Mesenchymal stem cell (in vitro differentiated cells and primary cell): ENCODE measurements around the gene DSCAML1.

Experiments used
- DNase-seq: peaks from one replicate; pipeline ENCODE4 v3.0.0-alpha.2; 2013
- H2AFZ ChIP-seq: one replicate; pipeline ENCODE4 v1.6.1; 2013; ENCODE audit warnings: low read depth, mild to moderate bottlenecking, control low read depth, inconsistent platforms, low read length, moderate library complexity
- H2AK5ac ChIP-seq: 2 replicates; pipeline ENCODE4 v1.6.1; 2013; ENCODE audit warnings: low read length, moderate library complexity, mild to moderate bottlenecking, inconsistent platforms; ENCODE audit not compliant: severe bottlenecking
- H2BK120ac ChIP-seq: one replicate; pipeline ENCODE4 v1.6.1; 2013; ENCODE audit warnings: low read depth, mild to moderate bottlenecking, inconsistent platforms, low read length, moderate library complexity
- H2BK12ac ChIP-seq, 2 experiments: one replicate each; pipeline ENCODE4 v1.6.1; 2013; ENCODE audit warnings: inconsistent platforms in 2 of 2, low read length in 2 of 2, mild to moderate bottlenecking in 2 of 2, moderate library complexity in 2 of 2, control low read depth in 1 of 2
- H2BK15ac ChIP-seq: one replicate; pipeline ENCODE4 v1.6.1; 2013; ENCODE audit warnings: mild to moderate bottlenecking, low read depth, inconsistent platforms; ENCODE audit not compliant: poor library complexity, severe bottlenecking
- H2BK5ac ChIP-seq: 2 replicates; pipeline ENCODE4 v1.6.1; 2013; ENCODE audit warnings: low read depth, mild to moderate bottlenecking, low read length, control low read depth, inconsistent platforms; ENCODE audit not compliant: poor library complexity, severe bottlenecking
- H3K14ac ChIP-seq, 2 experiments: one replicate each; pipeline ENCODE4 v1.6.1; 2013; ENCODE audit warnings: inconsistent platforms in 2 of 2, low read length in 2 of 2, control low read depth in 1 of 2, mild to moderate bottlenecking in 1 of 2, moderate library complexity in 1 of 2
- H3K18ac ChIP-seq, 2 experiments: one replicate each; pipeline ENCODE4 v1.6.1; 2013; ENCODE audit warnings: inconsistent platforms in 2 of 2, low read length in 2 of 2, control low read depth in 1 of 2, low read depth in 1 of 2, mild to moderate bottlenecking in 1 of 2
- H3K23ac ChIP-seq, 2 experiments: one replicate each; pipeline ENCODE4 v1.6.1; 2013; ENCODE audit warnings: inconsistent platforms in 2 of 2, low read length in 2 of 2, mild to moderate bottlenecking in 2 of 2, moderate library complexity in 2 of 2, control low read depth in 1 of 2
- H3K27ac ChIP-seq: 2 replicates; pipeline ENCODE4 v1.5.1; 2013; ENCODE audit warnings: mild to moderate bottlenecking, moderate library complexity, low read length, control low read depth, inconsistent platforms; ENCODE audit not compliant: poor library complexity, severe bottlenecking
- H3K27me3 ChIP-seq, 2 experiments: 2 replicates each; pipeline versions ENCODE4 v1.6.1 to v1.7.0; 2013; ENCODE audit warnings: low read length in 2 of 2, mild to moderate bottlenecking in 2 of 2, moderate library complexity in 2 of 2, control low read depth in 1 of 2, inconsistent platforms in 1 of 2; ENCODE audit not compliant: control insufficient read depth in 1 of 2, insufficient read depth in 1 of 2
- H3K36me3 ChIP-seq, 2 experiments: 2 replicates each; pipeline versions ENCODE4 v1.6.1 to v1.7.0; 2013; ENCODE audit warnings: low read length in 2 of 2, control low read depth in 1 of 2, inconsistent platforms in 1 of 2, low read depth in 1 of 2, mild to moderate bottlenecking in 1 of 2; ENCODE audit not compliant: insufficient read depth in 2 of 2, control insufficient read depth in 1 of 2
- H3K4ac ChIP-seq, 2 experiments: one replicate each; pipeline ENCODE4 v1.6.1; 2013; ENCODE audit warnings: inconsistent platforms in 2 of 2, low read length in 2 of 2, mild to moderate bottlenecking in 2 of 2, moderate library complexity in 2 of 2, control low read depth in 1 of 2, low read depth in 1 of 2
- H3K4me1 ChIP-seq: 2 replicates; pipeline ENCODE4 v1.6.1; 2013; ENCODE audit warnings: low read depth, low read length, control low read depth; ENCODE audit not compliant: control insufficient read depth, insufficient read depth
- H3K4me2 ChIP-seq: 2 replicates; pipeline ENCODE4 v1.6.1; 2013; ENCODE audit warnings: low read length, mild to moderate bottlenecking, inconsistent platforms; ENCODE audit not compliant: poor library complexity, severe bottlenecking
- H3K4me3 ChIP-seq, 2 experiments: 2 replicates each; pipeline versions ENCODE4 v1.5.1 to v1.7.0; 2013; ENCODE audit warnings: low read length in 2 of 2, mild to moderate bottlenecking in 2 of 2, control low read depth in 1 of 2, low read depth in 1 of 2; ENCODE audit not compliant: insufficient read depth in 1 of 2
- H3K79me1 ChIP-seq: replicated peaks from 2 replicates; pipeline ENCODE4 v1.6.1; 2013; ENCODE audit warnings: mild to moderate bottlenecking, control low read depth, low read length, inconsistent platforms; ENCODE audit not compliant: poor library complexity, severe bottlenecking
- H3K9ac ChIP-seq: 2 replicates; pipeline ENCODE4 v1.7.0; 2013; ENCODE audit warnings: mild to moderate bottlenecking, low read length, moderate library complexity
- H3K9me3 ChIP-seq: 2 replicates; pipeline ENCODE4 v1.7.0; 2013; ENCODE audit warnings: mild to moderate bottlenecking, low read length; ENCODE audit not compliant: control insufficient read depth
- H4K8ac ChIP-seq: one replicate; pipeline ENCODE4 v1.6.1; 2013; ENCODE audit warnings: inconsistent platforms, mild to moderate bottlenecking, low read length, moderate library complexity
- H4K91ac ChIP-seq: one replicate; pipeline ENCODE4 v1.6.1; 2013; ENCODE audit warnings: mild to moderate bottlenecking, low read length, inconsistent platforms
- WGBS: methylation state at CpG from one replicate; pipeline ENCODE4 v1.1.7; 2013; ENCODE audit warnings: mixed read lengths; 5-methylcytosine and 5-hydroxymethylcytosine counted together

Gene DSCAML1

DNA sequence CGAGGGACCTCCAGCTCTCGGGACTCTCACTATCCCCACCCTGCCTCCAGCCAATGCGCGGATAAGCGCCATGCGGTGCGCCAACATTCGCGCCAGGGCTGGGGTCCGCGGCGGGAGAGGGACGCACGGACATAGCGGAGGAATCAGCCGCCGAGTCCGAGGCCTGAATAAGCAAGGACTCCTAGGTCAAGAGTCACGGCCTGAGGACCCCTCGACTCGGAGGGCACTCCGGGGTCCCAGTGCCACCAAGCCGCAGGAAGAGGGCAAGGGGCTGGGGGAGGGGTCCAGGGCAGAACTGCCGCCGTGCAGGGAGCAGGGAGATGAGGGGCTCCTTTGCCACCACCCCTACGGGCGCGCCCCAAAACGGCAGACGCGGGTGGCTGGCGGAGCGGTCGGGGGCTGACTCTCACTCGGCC lies 552 bp downstream of the DSCAML1 start:
- no peak overlapping the region for H4K91ac ChIP-seq
- H3K4me3 ChIP-seq = peak overlapping the region in 1 of 2 experiments; percentile 57
- H4K8ac ChIP-seq = no peak overlapping the region
- H2BK15ac ChIP-seq = no peak overlapping the region
- no peak overlapping the region for H2AFZ ChIP-seq
- H3K36me3 ChIP-seq = peaks cover 0 to 4% of the 10 kb centered on the region in 2 experiments
- H3K79me1 ChIP-seq = peaks cover 1% of the 10 kb centered on the region
- no peak overlapping the region for H3K27ac ChIP-seq
- H3K27me3 ChIP-seq = peaks cover 53 to 93% of the 10 kb centered on the region in 2 experiments
- H2BK5ac ChIP-seq = no peak overlapping the region
- no peak overlapping the region for H3K4ac ChIP-seq
- H3K14ac ChIP-seq = no peak overlapping the region
- no peak for DNase-seq
- H3K9ac ChIP-seq = no peak overlapping the region
- H3K4me2 ChIP-seq = peak overlapping the region; percentile 72
- 2% methylated on average over 31 of the region's 35 CpGs for WGBS
- H2BK120ac ChIP-seq = no peak overlapping the region
- no peak overlapping the region for H2BK12ac ChIP-seq
- no peak overlapping the region for H3K23ac ChIP-seq
- peaks cover 23% of the 10 kb centered on the region for H3K4me1 ChIP-seq
- no peak overlapping the region for H2AK5ac ChIP-seq
- no peak overlapping the region for H3K18ac ChIP-seq
- no peaks in the 10 kb centered on the region for H3K9me3 ChIP-seq

- Histone ChIP-seq H3K27me3 (peaks cover 56 to 93% of the 10 kb centered on the region in 2 experiments), H3K18ac (no peak overlapping the region), H3K23ac (no peak overlapping the region), H3K4ac (no peak overlapping the region), H2AK5ac (no peak overlapping the region), H3K36me3 (peaks cover 0 to 4% of the 10 kb centered on the region in 2 experiments), H2AFZ (no peak overlapping the region), H3K9me3 (no peaks in the 10 kb centered on the region), H3K79me1 (peaks cover 1% of the 10 kb centered on the region), H3K27ac (no peak overlapping the region), H2BK15ac (peak overlapping the region; percentile 75), H3K9ac (no peak overlapping the region), H3K14ac (no peak overlapping the region), H4K8ac (no peak overlapping the region), H2BK12ac (no peak overlapping the region), H3K4me2 (peak overlapping the region; percentile 72), H2BK120ac (no peak overlapping the region), H3K4me3 (peak overlapping the region in 1 of 2 experiments; percentile 57), H2BK5ac (no peak overlapping the region), H4K91ac (no peak overlapping the region), H3K4me1 (peaks cover 23% of the 10 kb centered on the region)
- WGBS = 12% methylated on average over 39 of the region's 53 CpGs
- no peak for DNase-seq
These were observed 1.2 kb downstream of the DSCAML1 start for GRCh38 chr11:117795638-117796455.

DNA sequence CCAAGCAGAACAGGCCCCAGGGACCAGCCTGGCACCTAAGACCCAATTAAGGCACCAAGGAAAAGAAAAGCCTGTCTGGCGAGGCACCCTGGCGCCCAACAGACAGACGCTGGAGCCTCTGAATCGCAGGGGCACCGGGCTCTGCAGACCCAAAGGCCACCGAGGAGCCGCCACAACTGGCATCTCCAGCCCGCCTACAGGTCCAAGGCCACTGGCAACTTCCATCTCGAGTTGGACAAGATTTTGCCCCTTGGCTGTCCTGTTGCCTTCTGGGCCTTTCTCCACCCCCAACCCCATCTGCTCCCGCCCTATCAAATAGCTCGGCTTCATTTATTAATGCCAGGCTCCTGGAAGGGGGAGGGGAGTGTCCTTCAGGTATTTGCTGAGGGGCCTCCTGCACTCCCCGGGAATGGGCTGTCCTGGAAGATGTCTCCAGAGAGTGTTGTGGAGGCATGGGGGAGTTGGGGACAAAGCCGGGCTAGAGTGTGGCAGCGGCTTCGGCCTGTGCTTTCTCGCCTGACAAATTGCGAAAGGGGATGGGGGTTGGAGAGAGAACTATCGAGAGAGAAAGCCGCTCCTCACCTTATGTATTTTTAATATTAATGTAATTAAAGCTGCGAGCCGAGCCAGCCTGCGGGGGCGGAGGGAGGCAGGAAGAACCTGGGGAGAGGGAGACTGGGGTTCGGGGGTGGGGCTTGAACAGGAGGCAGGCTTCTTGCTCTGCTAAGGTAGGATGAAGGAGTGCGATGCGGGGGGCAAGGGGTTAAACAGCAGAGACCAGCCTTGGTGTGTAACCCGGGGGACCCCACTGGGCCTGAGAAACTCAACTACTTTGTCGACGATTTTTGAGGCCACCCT lies 2.0 kb downstream of the DSCAML1 start:
- WGBS = 41% methylated on average over 24 of the region's 29 CpGs
- no peak overlapping the region for H3K4ac ChIP-seq

GRCh38 chr11:117794135-117794534 lies 2.9 kb downstream of the DSCAML1 start:
- no peak overlapping the region for H2BK15ac ChIP-seq
- H3K36me3 ChIP-seq = peaks cover 0 to 4% of the 10 kb centered on the region in 2 experiments
- no peak overlapping the region for H3K4ac ChIP-seq
- H2BK5ac ChIP-seq = no peak overlapping the region
- no peak overlapping the region for H3K4me3 ChIP-seq
- H3K27ac ChIP-seq = no peak overlapping the region
- WGBS = 88% methylated on average over 10 of the region's 10 CpGs
- H3K79me1 ChIP-seq = peaks cover 1% of the 10 kb centered on the region
- H3K27me3 ChIP-seq = peaks cover 64 to 93% of the 10 kb centered on the region in 2 experiments
- H2BK12ac ChIP-seq = no peak overlapping the region
- no peak overlapping the region for H3K9ac ChIP-seq
- no peak overlapping the region for H2AFZ ChIP-seq
- no peak overlapping the region for H3K18ac ChIP-seq
- no peak overlapping the region for H2AK5ac ChIP-seq
- H2BK120ac ChIP-seq = no peak overlapping the region
- H3K4me1 ChIP-seq = peaks cover 23% of the 10 kb centered on the region
- H4K8ac ChIP-seq = no peak overlapping the region
- no peak overlapping the region for H4K91ac ChIP-seq
- DNase-seq = no peak
- H3K9me3 ChIP-seq = no peaks in the 10 kb centered on the region
- H3K4me2 ChIP-seq = no peak overlapping the region
- H3K14ac ChIP-seq = no peak overlapping the region
- no peak overlapping the region for H3K23ac ChIP-seq

More for the DNA sequence above, 2.0 kb downstream of the DSCAML1 start:
- Histone ChIP-seq H2BK120ac (no peak overlapping the region), H3K36me3 (peaks cover 0 to 4% of the 10 kb centered on the region in 2 experiments), H2AFZ (no peak overlapping the region), H3K9me3 (no peaks in the 10 kb centered on the region), H3K18ac (no peak overlapping the region), H3K4me1 (peaks cover 23% of the 10 kb centered on the region), H3K4me2 (no peak overlapping the region), H2BK5ac (no peak overlapping the region), H4K8ac (no peak overlapping the region), H3K27ac (no peak overlapping the region), H4K91ac (no peak overlapping the region), H2AK5ac (no peak overlapping the region), H3K23ac (peak overlapping the region in 1 of 2 experiments; percentile 25), H3K4me3 (no peak overlapping the region), H2BK12ac (no peak overlapping the region), H3K14ac (no peak overlapping the region), H3K79me1 (peaks cover 1% of the 10 kb centered on the region), H2BK15ac (no peak overlapping the region), H3K27me3 (peaks cover 61 to 94% of the 10 kb centered on the region in 2 experiments), H3K9ac (no peak overlapping the region)
- DNase-seq = no peak
